Measurements from ENCODE around the gene MPHOSPH10. TPM values are rescaled to one million over a fixed set of nuclear protein-coding genes. Genes with fewer than 3 reads are reported as not detected.

MPHOSPH10 gene
- total and polyA plus RNA-seq, 10 of the 15 experiments (the other 5 are each of a cell fraction or from before 2014, with no cell fraction given), result 23.8 to 56.8 (median 41.3) TPM

- H3K4me2 ChIP-seq (ENCODE audit: control insufficient read depth, insufficient read depth), result no peak overlapping the region
- SMC1A ChIA-PET (ENCODE audit: uncharacterized antibody, unreplicated experiment), result interaction anchor here (0.9 to 3.3 kb wide), 27 partner anchors 9 to 286 kb away, joined by 3 to 31 read pairs (median 4); partner anchors contain the start of genes MCEE, MPHOSPH10 and NAGK
- 4% methylated on average over 3 of the region's 3 CpGs for WGBS (ENCODE audit: insufficient coverage, insufficient replicate concordance, low lambda C conversion rate, missing lambda C conversion rate)
- no peaks in the 10 kb centered on the region for H3K4me1 ChIP-seq (ENCODE audit: control insufficient read depth, insufficient read depth, low read length)
- no peak overlapping the region for H3K27ac ChIP-seq (ENCODE audit: control insufficient read depth, insufficient read depth)
- RAD21 ChIA-PET (ENCODE audit: unreplicated experiment), result interaction anchor here (0.7 to 3.6 kb wide), 14 partner anchors 9 to 410 kb away, joined by 3 to 31 read pairs (median 4); partner anchors contain the start of genes MPHOSPH10 and NAGK
- CTCF ChIA-PET, result interaction anchor here (0.6 to 5.3 kb wide), 31 partner anchors 8 to 410 kb away, joined by 3 to 58 read pairs (median 6); partner anchors contain the start of genes MCEE, MPHOSPH10 and NAGK
- H2AFZ ChIP-seq (ENCODE audit: control insufficient read depth, low read depth, low read length), result peak overlapping the region; percentile 52
- ATAC-seq (peak; percentile 84), DNase-seq (ENCODE audit: low read depth, low spot score) (peak; percentile 2), FAIRE-seq (peak; percentile 87)
- no peaks in the 10 kb centered on the region for H3K27me3 ChIP-seq (replicated peaks in 1 of 2; ENCODE audit: control insufficient read depth in 2 of 2, insufficient read depth in 2 of 2, low read length in 1 of 2)
- TF ChIP-seq YY1 (IDR thresholded peaks at IDR 0.05; ENCODE audit: low read depth, low read length) (peak; percentile 70), NFYA (IDR thresholded peaks at IDR 0.05; ENCODE audit: borderline replicate concordance, low read depth, low read length) (no peak), SMC3 (IDR thresholded peaks at IDR 0.05; ENCODE audit: borderline replicate concordance, low read length) (peak; percentile 57; the same call in 1 of the 2 replicates), IKZF2 (IDR thresholded peaks at IDR 0.05) (0 out of 4 replicates have a peak, but pooled peaks of 1 of the 2 experiments have one; percentile 26), MAX (IDR thresholded peaks at IDR 0.05; ENCODE audit: low read depth, low read length) (no peak), CTCF (IDR thresholded peaks at IDR 0.05 in 2 of 3, conservative IDR thresholded peaks at IDR 0.05 in 1 of 3; ENCODE audit: control insufficient read depth in 2 of 3, extremely low read depth in 1 of 3, insufficient read depth in 1 of 3, low read depth in 3 of 3, low read length in 3 of 3) (peak; percentile 72 to 80 (median 78)), BACH1 (IDR thresholded peaks at IDR 0.05; ENCODE audit: borderline replicate concordance) (no peak), RAD21 (IDR thresholded peaks at IDR 0.05; ENCODE audit: insufficient read depth, low read depth, low read length) (peak; percentile 60)
- intact Hi-C loops (cut with micrococcal nuclease; ENCODE audit: unreplicated experiment) (loop anchor here (2.0 kb wide), 1 partner anchor 52 kb away; no protein-coding TSS in a partner anchor), in situ Hi-C loops (cut with MboI) (no loop called here)
- no peak overlapping the region for H3K9ac ChIP-seq (ENCODE audit: control insufficient read depth, insufficient read depth, low read length)
- H3K36me3 ChIP-seq (ENCODE audit: control insufficient read depth in 2 of 2, insufficient read depth in 2 of 2, low read length in 1 of 2), result no peaks in the 10 kb centered on the region
- H3K4me3 ChIP-seq, result no peak overlapping the region
- no peaks in the 10 kb centered on the region; the same call in 2 of the 3 replicates for H3K9me3 ChIP-seq (replicated peaks; ENCODE audit: control insufficient read depth, insufficient read depth, low read length)
- H3K79me2 ChIP-seq (ENCODE audit: control insufficient read depth, insufficient read depth, low read length), result no peaks in the 10 kb centered on the region
- POLR2A ChIA-PET, result interaction anchor here (1.0 to 2.3 kb wide), 3 partner anchors 26 to 29 kb away, joined by 3 to 11 read pairs (median 4); partner anchors contain the start of gene MCEE
- no peaks in the 10 kb centered on the region for H4K20me1 ChIP-seq (ENCODE audit: control insufficient read depth, insufficient read depth)
- no TSS peak for BruUV-seq (replicated peaks)
These were observed 30.1 kb upstream of the MPHOSPH10 start for GRCh38 chr2:71100195-71100964.
